Measurements from ENCODE around the gene GREB1. TPM values are rescaled to one million over a fixed set of nuclear protein-coding genes. Genes with fewer than 3 reads are reported as not detected.

Gene GREB1
- total RNA-seq, 2 donors from 2014 or later = 0.85 to 2.0 TPM

DNA sequence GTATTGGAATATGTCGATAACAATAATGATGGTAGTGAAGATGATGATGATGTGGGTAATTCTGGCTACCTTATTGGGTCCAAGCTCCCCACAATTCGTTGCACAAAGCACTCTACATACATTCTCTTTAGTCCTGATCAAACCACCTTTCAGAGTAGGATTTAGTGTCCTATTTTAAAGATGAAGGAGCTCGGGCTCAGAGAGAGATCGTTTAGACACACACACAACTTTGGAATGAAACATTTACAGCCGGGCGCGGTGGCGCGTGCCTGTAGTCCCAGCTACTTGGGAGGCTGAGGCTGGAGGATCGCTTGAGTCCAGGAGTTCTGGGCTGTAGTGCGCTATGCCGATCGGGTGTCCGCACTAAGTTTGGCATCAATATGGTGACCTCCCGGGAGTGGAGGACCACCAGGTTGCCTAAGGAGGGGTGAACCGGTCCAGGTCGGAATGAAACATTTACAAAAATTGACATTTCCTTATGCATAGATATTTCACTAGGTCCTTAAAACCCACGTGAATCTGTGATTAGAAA, 50.7 kb downstream of the GREB1 start:
- intact Hi-C loops (cut with DNase I, micrococcal nuclease) = loop anchor here (2.0 to 10.0 kb wide), 2 partner anchors 100 to 106 kb away; no protein-coding TSS in a partner anchor
- DNase-seq (no peak), ATAC-seq (no peak)

DNA sequence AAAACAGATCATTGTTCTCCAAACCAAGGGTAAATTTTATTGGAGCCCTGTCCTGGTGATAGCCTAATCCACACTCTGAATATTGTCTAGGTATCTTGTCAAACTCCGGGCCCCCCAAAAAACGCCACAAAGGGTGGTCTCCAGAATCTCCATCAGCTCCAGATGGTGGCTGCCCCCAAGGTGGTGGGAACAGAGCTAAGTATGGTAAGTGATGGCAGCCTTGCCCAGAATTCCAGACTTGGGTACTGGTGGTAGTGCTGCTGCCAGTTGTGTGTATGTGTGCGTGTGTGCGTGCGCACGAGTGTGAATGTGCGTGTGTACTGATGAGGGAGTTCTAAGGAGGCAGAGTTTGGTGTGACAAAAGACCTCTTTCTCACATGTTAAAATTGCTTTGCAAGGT, 51.2 kb downstream of the GREB1 start:
- DNase-seq (no peak), ATAC-seq (no peak)
- intact Hi-C loops (cut with DNase I, micrococcal nuclease) = loop anchor here (2.0 to 10.0 kb wide), 2 partner anchors 100 to 106 kb away; no protein-coding TSS in a partner anchor

DNA sequence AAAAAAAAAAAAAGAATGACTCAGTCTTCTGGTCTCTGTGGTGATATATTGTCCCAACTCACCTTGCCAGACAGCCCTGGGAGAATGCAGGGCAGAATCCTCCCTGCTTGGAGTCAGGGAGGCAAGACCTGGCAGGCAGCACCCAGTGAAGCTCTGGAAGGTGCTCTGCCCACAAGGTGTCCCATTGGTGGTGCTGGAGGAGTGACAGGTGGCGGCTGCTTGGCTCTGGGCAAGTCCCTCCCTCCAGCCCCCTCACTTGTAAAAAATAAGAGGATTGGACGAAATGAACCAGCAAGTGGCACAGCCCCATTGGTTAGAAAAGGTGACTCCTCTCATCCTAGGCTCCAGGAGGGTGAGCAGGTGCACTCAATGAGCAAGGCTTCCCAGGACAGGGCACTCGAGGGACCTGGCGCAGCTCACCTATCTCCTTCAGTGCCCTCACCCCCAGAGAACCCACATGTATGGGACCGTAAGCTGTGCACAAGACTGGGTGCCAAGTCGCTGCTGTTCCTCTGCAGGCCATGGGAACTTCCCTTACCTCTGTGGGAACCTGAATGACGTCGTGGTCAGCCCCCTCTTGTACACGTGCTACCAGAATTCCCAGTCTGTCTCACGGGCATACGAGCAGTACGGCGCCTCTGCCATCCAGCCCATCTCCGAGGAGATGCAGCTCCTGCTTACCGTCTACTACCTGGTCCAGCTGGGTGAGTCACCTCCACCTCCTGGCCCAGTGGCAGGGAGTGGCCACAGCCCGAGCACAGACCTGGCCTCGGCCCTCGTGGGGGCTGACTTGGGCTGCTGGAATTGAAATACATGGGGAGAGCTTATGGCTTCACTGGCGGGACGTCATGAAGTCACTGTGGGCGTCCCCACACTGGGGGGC, 54.6 kb downstream of the GREB1 start:
- DNase-seq = no peak
- intact Hi-C loops (cut with DNase I, micrococcal nuclease) = loop anchor here in 1 of 2 donors (10.0 kb wide), 1 partner anchor 104 kb away; no protein-coding TSS in a partner anchor
- no peak for ATAC-seq

- intact Hi-C loops (cut with DNase I, micrococcal nuclease) = loop anchor here in 1 of 2 donors (10.0 kb wide), 1 partner anchor 105 kb away; no protein-coding TSS in a partner anchor
- DNase-seq (no peak), ATAC-seq (no peak)
Observed at GRCh38 chr2:11589316-11589940, 55.6 kb downstream of the GREB1 start.

DNA sequence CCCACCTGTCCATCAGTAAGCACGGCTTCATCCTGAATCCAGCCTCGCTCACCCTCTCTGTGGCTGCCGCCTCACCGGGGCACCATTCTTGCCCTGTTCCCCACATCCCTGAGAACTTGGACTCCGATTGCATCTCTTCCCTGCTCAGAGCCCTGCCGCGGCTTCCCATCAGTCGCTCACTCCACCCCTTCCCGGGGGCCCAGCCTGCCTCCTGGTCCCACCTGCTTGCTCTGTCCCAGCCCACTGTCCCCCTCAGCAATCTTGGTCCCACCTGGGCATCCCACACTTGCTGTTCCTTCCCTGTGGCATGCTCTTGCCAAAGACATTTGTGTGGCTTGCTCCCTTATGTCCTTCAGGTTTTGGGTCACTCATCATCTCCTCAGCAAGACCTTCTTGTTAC, 56.3 kb downstream of the GREB1 start:
- ATAC-seq (no peak), DNase-seq (no peak)
- intact Hi-C loops (cut with DNase I, micrococcal nuclease) = no loop called here

DNA sequence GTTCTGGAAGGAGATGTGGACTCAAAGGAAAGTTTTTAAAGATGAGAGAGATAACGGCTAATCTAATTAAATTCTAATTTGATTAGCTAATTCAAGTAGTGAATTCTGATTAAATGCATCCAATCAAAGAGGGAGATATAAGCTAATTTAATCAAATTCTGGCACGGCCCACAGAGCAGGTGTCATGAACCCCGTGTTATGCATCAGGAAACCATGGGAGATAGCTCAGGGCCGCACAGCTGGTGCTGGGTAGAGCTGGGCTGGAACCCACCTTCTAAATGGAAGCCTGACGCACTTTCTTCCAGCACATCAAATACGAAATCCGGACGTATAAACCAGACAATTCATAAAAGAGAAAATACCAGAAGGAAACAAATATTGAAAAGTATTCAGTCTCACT, 57.2 kb downstream of the GREB1 start:
- DNase-seq = no peak
- intact Hi-C loops (cut with DNase I, micrococcal nuclease) = no loop called here
- no peak for ATAC-seq

GRCh38 chr2:11592671-11593574, 59.1 kb downstream of the GREB1 start:
- ATAC-seq = no peak

GRCh38 chr2:11596801-11597200, 63.0 kb downstream of the GREB1 start:
- DNase-seq (no peak), ATAC-seq (no peak)
- intact Hi-C loops (cut with DNase I, micrococcal nuclease) = no loop called here

More at GRCh38 chr2:11592671-11593574, 59.1 kb downstream of the GREB1 start:
- no peak for DNase-seq
- intact Hi-C loops (cut with DNase I, micrococcal nuclease) = no loop called here

- intact Hi-C loops (cut with DNase I, micrococcal nuclease) = no loop called here
- no peak for DNase-seq
- ATAC-seq = no peak
Observed at GRCh38 chr2:11597538-11598225, 63.8 kb downstream of the GREB1 start.

- intact Hi-C loops (cut with DNase I, micrococcal nuclease) = no loop called here
- ATAC-seq (no peak), DNase-seq (no peak)
Observed at GRCh38 chr2:11598228-11598731, 64.4 kb downstream of the GREB1 start.

DNA sequence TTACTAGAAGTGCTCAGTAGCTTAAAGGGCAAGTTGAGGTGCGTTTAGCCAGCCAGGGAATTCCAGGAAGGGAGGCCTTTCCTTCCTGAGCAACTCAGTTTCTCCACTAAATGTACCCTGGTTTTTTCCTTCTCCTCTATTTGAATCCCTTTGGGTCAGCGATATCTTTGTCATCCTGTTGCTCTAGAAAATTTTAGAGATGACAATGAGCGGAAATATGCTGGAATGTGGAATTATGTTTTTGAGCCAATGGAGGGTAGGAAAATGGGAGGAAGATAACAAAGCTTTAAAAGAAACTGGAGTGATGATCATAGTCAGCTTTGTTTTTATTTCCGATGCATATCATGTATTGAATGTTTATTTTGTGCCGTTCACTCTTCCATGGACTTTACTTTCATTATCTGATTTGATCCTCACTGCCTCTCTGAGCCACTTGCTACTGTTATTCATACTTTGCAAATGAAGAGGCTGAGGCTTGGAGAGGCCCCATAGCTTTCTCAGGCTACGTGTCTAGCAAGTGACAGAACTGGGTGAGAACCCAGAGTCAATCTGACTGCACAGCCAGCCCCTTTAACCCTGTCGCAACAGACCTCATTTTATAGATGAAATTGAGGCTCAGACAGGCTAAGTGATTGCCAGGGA, 68.8 kb downstream of the GREB1 start:
- DNase-seq (no peak), ATAC-seq (no peak)
- intact Hi-C loops (cut with DNase I, micrococcal nuclease) = no loop called here

GRCh38 chr2:11610624-11611242, 76.9 kb downstream of the GREB1 start:
- no peak for ATAC-seq
- intact Hi-C loops (cut with DNase I, micrococcal nuclease) = no loop called here

DNA sequence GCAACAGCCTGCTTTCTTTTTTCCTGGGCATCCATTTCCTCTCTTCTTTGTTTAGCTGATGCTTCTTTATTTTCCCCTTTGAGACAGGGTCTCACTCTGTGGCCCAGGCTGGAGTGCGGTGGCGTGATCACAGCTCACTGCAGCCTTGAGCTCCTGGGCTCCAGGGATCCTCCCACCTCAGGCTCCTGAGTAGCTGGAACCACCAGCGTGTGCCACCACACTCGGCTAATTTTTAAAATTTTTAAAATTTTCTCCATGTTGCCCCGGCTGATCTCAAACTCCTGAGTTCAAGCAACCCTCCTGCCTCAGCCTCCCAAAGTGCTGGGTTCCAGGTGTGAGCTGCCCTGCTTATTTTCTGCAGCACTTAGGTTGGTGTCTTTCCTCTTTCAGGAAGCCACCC, 77.4 kb downstream of the GREB1 start:
- intact Hi-C loops (cut with DNase I, micrococcal nuclease) = no loop called here
- ATAC-seq = no peak
- no peak for DNase-seq

More at GRCh38 chr2:11610624-11611242, 76.9 kb downstream of the GREB1 start:
- no peak for DNase-seq

DNA sequence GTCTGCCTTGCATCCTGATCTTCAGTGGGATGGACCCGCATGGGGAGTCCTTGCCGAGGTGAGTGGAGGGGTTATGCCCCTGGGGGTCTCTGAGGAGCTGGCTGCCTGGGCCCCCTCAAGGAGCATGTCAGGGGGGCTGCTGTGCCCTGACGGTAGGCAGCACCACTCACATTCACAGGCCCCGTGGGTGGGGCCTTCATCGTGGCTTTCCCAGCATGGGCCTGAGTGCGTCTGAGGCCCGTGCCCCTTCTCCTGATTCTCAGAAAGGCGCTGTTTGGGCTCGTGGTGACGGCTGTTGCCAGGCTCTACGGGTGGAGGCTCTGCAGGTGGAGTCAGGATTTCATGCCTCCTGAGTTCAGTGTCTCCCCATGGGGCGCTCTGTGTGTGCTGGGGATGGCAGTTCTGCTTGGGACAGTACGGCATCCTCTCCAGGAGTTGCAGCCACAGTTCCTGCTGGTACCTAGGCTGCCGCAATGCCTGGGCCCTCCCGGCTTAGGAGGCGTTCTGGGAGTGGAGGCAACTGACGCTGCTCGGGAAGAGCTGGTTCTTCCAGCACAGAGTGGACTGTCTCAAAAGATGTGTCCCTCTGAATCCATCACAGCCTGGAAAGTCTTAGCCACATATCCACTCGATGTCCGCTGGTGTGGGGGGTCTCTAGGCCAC, 78.8 kb downstream of the GREB1 start:
- intact Hi-C loops (cut with DNase I, micrococcal nuclease) = no loop called here
- DNase-seq = no peak
- ATAC-seq = no peak

GRCh38 chr2:11613297-11613696, 79.5 kb downstream of the GREB1 start:
- intact Hi-C loops (cut with DNase I, micrococcal nuclease) = no loop called here
- ATAC-seq = no peak
- DNase-seq = no peak

- intact Hi-C loops (cut with DNase I, micrococcal nuclease) = no loop called here
- ATAC-seq (no peak), DNase-seq (no peak)
Observed at GRCh38 chr2:11615209-11615608, 81.4 kb downstream of the GREB1 start.

Measured in left colon (tissue), 2 donors.